NCI-H526 treated with DMSO at 0.1 percent for 48 hours (cell line): ENCODE results near the gene BTBD1.

ENCODE experiments used
- DNase-seq: peaks from one replicate; lab custom pipeline; 2025; lab: John Stamatoyannopoulos, UW

BTBD1 gene

DNA sequence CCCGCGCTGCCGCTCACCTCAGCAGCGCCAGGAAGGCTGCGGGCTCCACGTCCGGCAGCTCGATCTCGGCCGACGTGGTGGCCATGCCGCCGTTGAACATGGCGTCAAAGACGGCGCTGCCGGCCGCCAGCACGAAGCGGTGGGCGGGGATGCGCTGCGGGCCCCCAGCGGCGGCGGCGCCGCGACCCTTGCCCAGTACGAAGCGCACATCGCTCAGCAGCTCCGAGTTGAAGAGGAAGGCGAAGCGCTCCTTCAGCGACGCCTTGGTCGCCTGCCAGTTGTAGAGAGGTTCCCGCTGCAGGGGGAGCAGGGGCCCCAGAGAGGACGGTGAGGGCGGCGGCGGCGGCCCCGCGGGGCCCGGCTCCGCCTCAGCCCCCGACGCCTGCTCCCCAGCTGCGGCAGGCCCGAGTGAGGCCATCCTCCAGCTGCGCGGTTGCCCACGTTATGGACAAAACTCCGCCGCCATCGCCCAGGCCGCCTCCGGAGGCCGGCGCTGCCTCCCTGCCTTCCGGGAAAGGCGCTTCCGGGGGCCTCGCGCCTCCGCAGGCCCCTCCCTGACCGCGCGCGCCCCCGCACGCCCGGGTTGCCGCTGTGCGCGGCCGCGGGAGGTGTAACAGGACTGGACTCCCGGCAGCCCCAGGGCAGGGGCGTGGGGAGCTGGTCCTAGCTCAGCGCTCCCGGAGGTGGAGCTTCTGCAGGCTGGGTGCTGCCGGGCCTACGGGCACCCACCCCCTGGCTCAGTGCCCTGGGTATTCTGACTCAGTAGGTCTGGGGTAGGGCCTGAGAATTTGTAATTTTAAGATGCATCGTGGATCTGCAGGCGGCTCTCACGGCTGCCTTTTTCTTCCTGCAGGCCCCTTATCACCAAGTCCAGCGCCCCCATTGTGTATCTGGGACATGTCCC lies at the start of gene BTBD1:
Gene BTBD1 (minus strand): TSS at position 519 of the 904 bp plus-strand sequence. CDS start 101 bp downstream, at position 418.
- peak; percentile 81 for DNase-seq

DNA sequence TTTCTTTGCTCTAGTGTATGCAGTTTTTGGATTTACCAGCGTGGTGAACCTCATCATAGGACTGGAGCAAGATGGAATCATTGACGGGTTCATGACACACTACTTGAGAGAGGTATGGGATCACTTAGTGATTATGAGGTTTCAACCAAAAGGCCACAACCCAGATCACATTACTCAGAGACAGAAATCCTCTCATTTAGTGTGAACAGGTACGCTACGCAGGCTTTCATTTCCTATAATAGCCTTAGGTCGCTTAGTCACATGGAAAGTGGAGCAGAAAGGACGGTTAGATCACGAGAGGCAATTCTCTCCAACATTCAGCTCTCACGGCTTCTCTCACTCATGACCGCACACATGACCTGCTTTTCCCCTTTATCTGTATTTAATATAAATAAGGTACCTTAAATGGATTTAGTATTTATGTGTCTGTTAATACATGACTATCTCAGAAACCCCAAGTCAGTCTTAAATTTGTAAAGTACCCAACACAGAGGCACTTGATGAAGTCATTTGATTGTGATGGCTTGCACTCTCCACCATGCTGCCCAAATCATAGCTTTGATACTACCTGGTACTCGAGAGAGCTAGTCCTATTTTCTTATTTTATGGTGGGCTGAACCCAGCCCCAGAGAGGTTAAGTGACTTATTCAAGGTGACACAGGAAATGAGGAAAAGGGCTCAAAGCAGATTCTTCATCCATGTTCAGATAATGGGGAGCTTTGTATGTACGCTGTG lies 48.9 kb upstream of the BTBD1 start:
- no peak for DNase-seq

DNA sequence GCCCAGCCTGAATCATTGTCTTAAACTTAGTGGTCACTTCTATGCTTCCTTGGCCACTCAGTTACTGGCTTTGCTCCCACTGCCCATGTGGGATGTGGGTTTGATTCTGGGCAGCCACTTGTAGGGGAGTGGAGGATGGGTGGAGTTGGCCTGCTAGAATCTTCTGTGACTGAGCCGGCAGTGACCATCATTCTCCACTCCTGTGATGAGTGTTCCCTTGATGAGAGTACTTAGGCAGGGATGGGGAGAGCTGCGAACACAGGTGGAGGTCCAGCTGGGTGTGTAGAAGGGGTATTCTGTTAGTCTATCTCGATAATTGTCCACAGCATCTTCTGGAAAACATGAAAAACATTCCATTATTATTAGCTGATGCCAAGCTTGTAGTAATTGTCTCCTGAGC lies 48.4 kb upstream of the BTBD1 start:
- DNase-seq: no peak

GRCh38 chr15:83114856-83115255 lies 47.8 kb upstream of the BTBD1 start:
- no peak for DNase-seq

DNA sequence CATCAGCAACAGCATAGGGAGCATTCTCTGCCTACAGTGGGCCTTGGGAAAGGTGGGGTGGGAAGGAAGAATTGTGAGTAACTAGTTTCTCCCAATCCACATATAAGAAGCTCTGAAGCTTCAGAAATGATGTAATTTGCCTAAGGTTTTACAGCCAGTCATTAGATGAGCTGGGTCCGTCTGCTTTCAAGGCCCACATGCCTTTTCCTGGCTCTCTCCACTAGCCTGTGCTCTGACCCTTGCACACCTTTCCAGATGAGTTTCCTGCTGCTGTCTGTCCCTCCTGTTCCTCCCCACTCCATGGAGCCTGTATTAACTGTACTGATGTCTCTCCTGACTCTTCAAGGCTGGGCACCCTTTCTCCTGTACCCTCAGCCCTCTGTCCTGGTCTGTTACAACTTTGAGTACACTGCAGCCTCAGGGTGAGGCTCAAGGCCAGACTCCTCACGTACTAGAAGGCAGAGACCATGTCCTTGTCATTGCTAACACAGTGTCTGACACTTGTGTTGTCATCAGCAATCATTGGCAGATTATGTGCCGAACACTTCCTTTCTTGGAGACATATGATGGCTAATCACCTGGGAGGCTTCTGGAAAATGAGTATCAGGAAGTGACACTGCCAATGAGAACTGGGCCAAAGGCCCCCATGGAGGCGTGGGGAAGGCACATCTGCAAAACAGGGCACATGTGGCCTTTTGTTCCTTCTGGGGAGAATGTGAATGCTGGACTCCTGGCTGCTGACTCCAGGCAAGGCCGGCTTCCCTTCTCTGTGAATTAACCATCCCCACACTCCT lies 47.0 kb upstream of the BTBD1 start:
- no peak for DNase-seq

GRCh38 chr15:83112956-83113299 lies 45.9 kb upstream of the BTBD1 start:
- no peak for DNase-seq

GRCh38 chr15:83112233-83112955 lies 45.3 kb upstream of the BTBD1 start:
- no peak for DNase-seq

GRCh38 chr15:83111149-83111548 lies 44.1 kb upstream of the BTBD1 start:
- no peak for DNase-seq

DNA sequence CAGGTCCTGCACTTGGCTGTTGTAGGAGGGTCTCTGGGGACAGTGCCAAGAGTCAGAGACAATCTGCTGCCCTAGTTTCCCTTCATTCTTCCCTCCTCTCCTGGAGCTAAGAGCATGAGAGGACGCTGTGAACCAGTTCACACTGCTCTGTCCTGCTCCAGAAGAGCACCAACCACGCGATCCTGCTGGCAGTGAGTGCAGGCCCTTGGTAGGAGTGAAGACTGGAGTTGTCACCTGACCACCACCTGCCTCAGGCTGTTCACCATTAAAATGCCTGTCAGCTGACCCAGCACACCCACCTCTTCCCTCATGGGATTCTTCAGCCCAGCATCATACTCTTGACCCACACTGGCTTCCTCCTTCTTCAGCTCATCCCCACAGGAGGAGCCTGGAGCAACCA lies 43.3 kb upstream of the BTBD1 start:
- DNase-seq: no peak

GRCh38 chr15:83109532-83109931 lies 42.5 kb upstream of the BTBD1 start:
- DNase-seq: no peak

GRCh38 chr15:83108266-83109219 lies 41.5 kb upstream of the BTBD1 start:
- no peak for DNase-seq

DNA sequence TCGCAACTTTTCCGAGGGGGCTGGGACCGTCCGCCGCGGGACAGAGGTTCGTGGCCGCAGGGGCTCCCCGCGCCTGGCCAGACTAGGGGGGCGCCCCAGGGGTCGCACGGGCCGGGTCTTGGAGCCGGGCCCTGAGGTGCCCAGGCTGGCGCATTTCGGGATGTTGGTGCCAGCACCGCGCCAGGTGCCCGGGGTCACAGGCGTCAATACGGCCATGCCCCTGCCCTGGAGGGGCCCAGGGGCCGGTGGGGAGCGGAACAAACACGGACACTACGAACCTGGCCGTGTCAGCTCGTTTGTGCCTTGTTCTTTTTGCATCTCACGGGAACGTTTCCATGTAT lies 40.8 kb upstream of the BTBD1 start:
- no peak for DNase-seq

GRCh38 chr15:83106994-83107840 lies 40.2 kb upstream of the BTBD1 start, which contains the start of gene TM6SF1:
Gene TM6SF1, plus strand, starts transcription at chr15:83107645. Its CDS starts 36 bp downstream, at chr15:83107681.
- no peak for DNase-seq

DNA sequence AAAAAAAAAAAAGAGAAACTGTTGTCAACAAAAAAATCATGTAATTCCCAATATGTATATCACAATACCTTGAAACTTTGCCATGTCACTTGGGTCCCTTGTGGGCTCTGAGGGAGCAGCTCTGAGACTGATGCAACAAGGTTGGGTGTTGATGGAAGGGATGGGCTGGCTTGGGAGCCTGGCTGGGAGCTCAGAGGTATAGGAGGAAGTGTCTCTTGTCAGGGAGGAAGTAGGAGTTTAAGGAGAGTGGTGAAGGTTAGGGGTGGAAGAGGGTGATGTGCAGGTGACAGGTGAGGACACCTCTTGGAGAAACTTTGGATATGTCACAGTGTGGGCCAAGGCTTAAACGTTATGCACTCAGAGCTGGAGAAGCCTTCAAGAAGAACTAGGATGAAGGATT lies 38.4 kb upstream of the BTBD1 start:
- no peak for DNase-seq

- no peak for DNase-seq
Observed at GRCh38 chr15:83104141-83104540, 37.1 kb upstream of the BTBD1 start.

DNA sequence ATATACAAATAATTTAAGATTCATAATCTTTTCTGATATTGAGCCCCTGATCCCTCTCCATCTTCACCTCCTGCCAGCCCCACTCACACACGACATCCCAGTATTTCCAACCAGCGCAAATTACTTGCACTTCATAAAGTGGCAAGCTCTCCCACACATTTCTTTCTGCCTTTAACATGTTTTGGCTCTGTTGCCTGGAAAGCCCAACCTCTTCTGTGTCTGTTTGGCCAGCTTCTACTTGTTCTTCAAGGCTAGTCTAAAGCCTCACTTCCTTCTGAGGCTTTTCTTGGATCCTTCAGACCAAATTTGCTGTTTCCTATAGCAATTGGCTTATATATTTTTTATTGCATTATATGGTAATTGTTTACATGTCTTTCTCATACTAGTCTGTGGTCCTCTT lies 35.3 kb upstream of the BTBD1 start:
- DNase-seq: no peak

DNA sequence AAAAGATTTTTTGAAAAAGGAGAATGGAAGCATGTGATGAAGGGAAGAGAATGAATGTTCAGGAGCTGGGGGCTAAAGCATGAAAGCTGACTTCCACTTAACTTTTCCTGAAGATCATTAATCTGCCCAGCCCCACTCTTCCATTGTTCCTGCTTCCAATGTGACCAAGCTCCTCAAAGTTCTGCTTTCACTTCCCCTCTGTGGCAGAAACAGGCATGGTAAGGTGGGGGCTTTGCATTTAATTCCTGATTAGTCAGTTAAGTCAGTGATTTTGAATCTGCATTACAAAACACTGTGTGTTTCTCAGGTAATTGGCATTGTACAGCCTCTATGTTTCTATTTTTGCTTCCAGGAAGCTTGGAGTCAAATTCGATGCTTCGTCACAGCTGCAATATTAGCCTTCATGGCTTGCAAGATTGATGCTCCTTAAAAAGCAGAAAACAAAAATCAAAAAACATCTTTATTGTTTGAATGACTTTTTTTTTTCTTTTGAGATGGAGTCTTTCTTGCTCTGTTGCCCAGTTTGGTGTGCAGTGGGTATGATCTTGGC lies 33.1 kb upstream of the BTBD1 start:
- DNase-seq: no peak

GRCh38 chr15:83099290-83099689 lies 32.2 kb upstream of the BTBD1 start:
- no peak for DNase-seq

- DNase-seq: no peak
Observed at GRCh38 chr15:83098079-83098478, 31.0 kb upstream of the BTBD1 start.
